SJCRH30 (cell line): ENCODE results near the gene RFWD3. TPM values are rescaled to one million over a fixed set of nuclear protein-coding genes. Genes with fewer than 3 reads are reported as not detected.

Experiments used
- total RNA-seq: library from RNA; depleted of rRNA; stranded (reverse); fragments of >200 nt; shearing (Covaris generic); gene quantifications from 2 replicates; pipeline ENCODE4 v1.2.3, GENCODE V29; 2014; rRNA removed

RFWD3 gene
- total RNA-seq, 1 experiment from 2014 or later = 42.2 TPM

Other genes with a start within 250 kb of the RFWD3 start
- not detected in 2 replicates for gene CLEC18B, start 245.4 kb downstream of the RFWD3 start, total RNA-seq
- gene GLG1, start 59.8 kb downstream of the RFWD3 start, total RNA-seq = 45.4 and 54.3 TPM in 2 replicates
- gene MLKL, start 34.0 kb upstream of the RFWD3 start, total RNA-seq = not detected in 2 replicates
- gene FA2H, start 107.9 kb upstream of the RFWD3 start, total RNA-seq = not detected in 2 replicates